ACHN (cell line): ENCODE data around the gene PAK2.
"Not testable (repeated sequence)": the region's sequence is repeated elsewhere in the genome, so short reads cannot be mapped to it uniquely, and the experiment has no call there.

ENCODE experiments used
- DNase-seq: peaks from one replicate; pipeline ENCODE4 v3.0.0-alpha.2; 2015
- in situ Hi-C: cut with HindIII; loops from 2 replicates; pipeline ENCODE4 v1.10.0; 2017; ENCODE audit warnings: low sequenced_read_pairs, low pct_ligation_motif_present, low pct_unique_long_range_greater_than_20kb

PAK2 gene

GRCh38 chr3:196739671-196740480, at the start of gene PAK2:
TSS of gene PAK2 (plus strand) at chr3:196739857. CDS start at chr3:196782647, 42,790 bp downstream.
- DNase-seq: peak; percentile 85
- in situ Hi-C loops: no loop called here

DNA sequence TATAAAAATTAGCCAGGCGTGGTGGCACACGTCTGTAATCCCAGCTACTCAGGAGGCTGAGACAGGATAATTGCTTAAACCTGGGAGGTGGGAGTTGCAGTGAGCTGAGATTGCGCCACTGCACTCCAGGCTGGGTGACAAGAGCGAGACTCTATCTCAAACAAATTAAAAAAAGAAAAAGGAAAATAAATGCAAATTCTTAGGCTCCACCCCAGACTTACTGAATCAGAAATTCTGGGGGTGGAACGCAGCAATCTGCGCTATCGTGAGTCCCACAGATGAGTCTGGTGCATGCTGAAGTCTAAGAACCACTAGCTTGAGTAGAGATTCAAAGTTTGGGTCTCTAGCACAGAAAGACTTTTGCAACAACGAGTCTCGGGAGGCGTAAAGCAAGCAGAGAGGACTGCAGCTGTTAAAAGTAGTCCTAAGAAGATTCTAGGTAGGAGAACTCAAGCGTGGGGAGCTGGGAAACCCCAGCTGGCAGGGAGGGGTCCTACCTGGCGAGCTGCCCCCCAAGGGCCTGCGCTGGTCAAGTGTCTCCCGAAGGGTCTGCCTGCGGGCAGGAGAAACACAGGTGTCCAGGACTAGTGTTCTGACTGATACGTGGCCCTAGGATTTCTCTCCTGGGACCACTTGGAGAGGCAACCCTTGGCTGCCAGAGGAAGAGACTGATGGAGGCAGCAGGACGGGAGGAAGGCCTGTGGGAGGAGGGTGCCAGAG, 49.6 kb upstream of the PAK2 start:
- in situ Hi-C loops: no loop called here
- DNase-seq: no peak

DNA sequence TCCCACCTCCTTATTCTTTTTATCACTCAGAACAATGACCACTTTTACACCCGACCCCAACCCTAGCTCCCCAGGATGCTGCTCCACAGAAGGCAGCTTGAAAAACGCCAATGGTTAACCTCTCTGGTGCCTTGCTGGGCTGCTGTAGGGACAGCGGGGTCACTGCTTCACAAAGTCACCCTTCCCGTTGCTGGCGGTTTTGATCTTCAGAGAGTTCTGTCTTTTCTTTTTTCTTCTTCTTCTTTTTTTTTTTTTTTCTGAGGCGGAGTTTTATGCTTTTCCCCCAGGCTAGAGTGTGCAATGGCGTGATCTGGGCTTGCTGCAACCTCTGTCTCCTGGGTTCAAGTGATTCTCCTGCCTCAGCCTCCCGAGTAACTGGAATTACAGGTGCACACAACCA, 48.3 kb upstream of the PAK2 start:
- no peak for DNase-seq
- in situ Hi-C loops: no loop called here

DNA sequence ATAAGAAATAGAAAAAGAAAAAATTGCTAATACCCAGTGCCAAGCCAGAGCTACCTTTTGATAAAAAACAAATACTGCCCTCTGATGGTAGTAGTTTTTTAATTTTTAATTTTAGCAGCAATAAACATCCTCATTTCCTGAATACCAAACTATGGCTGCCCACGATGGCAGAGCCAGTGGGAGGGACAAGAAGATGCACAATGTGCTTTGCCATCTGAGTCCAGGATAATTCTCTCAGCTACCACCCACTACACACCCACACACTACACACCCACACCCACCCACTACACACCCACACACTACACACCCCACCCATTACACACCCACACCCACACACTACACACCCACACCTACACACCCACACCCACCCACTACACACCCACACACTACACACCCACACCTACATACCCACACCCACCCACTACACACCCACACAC, 45.4 kb upstream of the PAK2 start:
- peak; percentile 33 for DNase-seq

GRCh38 chr3:196694941-196695848, 44.5 kb upstream of the PAK2 start:
- DNase-seq: no peak
- in situ Hi-C loops: no loop called here

More for the DNA sequence above, 45.4 kb upstream of the PAK2 start:
- in situ Hi-C loops: no loop called here

DNA sequence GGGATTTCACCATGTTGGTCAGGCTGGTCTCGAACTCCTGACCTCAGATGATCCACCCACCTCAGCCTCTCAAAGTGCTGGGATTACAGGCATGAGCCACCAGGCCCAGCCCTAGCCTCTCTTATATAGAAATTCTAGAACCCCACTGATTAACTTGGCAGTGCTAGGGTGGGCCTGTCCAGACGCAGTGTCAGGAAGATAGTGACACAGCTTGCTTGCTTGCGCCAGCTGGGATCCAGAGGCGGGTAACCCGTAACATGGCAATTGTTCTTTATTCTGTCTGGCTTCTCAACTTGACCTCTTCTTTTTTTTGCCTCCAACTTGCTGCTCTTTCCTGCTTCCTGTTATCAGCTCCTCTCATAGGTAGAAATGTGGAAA, 43.8 kb upstream of the PAK2 start:
- no peak for DNase-seq
- in situ Hi-C loops: no loop called here

DNA sequence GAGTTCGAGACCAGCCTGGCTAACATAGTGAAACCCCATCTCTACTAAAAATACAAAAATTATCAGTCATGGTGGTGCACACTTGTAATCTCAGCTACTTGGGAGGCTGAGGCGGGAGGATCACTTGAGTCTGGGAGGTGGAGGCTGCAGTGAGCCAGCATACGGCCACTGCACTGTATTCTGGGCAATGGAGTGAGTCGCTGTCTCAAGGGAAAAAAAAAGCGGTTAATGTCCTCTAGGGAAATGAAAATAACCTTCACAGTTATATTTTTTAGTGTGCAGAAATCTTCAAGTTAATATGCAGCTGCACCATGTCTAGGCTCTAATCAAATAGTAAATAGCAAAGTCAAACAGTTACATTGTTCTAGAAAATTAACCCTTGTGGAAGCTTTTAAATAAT, 42.4 kb upstream of the PAK2 start:
- DNase-seq: no peak

DNA sequence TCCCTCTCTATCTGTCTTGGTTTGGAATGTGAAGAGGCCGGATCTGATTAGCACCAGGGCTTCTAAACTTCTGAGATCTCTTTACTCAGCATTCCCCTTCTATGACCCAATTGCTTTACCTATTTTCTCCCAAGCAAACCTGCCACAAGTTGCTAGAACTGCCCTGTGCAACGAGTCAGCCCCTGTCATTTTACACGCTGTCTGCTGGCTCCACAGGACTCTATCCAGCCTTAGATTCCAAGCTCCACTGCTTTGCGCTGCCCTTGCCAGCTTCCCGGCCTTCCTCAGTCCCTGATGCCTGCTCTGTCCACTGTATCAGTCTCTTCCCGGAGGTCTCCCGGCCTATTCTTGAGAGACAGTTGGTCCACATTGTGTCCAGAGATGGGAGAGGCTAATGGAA, 39.9 kb upstream of the PAK2 start:
- in situ Hi-C loops: no loop called here
- DNase-seq: no peak

More for the DNA sequence above, 42.4 kb upstream of the PAK2 start:
- in situ Hi-C loops: no loop called here

DNA sequence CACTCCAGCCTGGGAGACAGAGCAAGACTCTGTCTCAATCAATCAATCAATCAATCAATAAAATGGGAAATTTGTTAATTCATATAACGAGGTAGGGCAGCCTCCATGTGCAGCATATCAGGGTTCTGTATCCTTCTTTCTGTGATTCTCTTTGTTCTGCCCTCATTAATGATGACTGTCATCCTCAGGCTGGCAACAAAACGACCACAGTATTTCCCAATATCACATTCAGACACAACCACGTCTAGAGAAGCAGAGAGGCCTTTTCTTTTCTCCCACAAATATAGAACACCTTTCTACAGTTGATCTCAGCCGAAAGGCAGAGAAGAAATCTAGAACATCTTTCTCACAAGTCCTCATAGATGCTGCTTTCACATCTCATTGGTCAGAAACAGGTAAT, 38.9 kb upstream of the PAK2 start:
- DNase-seq: no peak
- in situ Hi-C loops: no loop called here

- DNase-seq: no peak
Measured at GRCh38 chr3:196706327-196706726, 33.3 kb upstream of the PAK2 start.

GRCh38 chr3:196706731-196707130, 32.9 kb upstream of the PAK2 start:
- DNase-seq: no peak
- in situ Hi-C loops: no loop called here

More at GRCh38 chr3:196706327-196706726, 33.3 kb upstream of the PAK2 start:
- in situ Hi-C loops: no loop called here

DNA sequence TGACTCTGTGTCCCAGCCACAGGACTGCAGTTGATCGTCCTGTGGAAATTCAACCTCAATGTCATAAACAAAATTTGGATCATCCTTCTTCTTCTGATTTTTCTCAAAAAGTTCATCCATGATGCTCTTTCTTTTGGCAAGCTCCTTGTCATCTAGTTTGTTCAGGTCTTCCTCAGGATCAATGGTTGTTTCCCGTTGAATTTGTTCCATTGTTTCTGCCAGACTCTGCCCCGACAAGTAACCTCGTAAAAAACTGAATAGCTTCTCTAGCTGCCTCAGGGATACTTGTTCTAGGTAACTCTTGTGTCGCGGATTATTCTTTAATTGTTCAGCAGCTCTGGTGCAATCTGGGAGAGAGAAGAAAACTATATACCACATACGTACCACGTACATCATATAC, 32.1 kb upstream of the PAK2 start:
- DNase-seq: no peak
- in situ Hi-C loops: no loop called here

DNA sequence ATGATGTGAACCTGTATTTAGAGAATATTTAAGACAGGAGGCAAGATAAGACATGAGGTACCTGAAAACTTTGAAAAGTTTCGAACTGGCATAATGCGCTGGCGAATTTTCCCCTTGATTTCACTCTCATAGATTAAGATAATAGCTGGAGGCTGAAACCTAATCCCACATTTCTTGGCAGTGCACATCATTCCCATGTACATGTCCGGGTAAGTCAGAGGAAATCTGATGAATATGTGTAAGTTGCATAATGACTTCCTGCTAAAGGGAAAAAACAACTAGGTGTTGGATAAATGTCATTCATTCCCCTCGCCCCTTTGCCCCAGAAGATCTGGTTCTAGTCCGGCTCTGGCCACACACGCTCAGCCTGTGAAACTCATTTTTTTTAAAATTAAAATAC, 31.2 kb upstream of the PAK2 start:
- in situ Hi-C loops: no loop called here
- no peak for DNase-seq

- in situ Hi-C loops: no loop called here
Measured at GRCh38 chr3:196711838-196712513, 27.7 kb upstream of the PAK2 start, which contains the start of the genes CEP19 and PIGX. TSS of gene CEP19 (minus strand) at chr3:196712250. CDS start at chr3:196708657, 3,593 bp downstream. TSS of gene PIGX (plus strand) at chr3:196712377.

DNA sequence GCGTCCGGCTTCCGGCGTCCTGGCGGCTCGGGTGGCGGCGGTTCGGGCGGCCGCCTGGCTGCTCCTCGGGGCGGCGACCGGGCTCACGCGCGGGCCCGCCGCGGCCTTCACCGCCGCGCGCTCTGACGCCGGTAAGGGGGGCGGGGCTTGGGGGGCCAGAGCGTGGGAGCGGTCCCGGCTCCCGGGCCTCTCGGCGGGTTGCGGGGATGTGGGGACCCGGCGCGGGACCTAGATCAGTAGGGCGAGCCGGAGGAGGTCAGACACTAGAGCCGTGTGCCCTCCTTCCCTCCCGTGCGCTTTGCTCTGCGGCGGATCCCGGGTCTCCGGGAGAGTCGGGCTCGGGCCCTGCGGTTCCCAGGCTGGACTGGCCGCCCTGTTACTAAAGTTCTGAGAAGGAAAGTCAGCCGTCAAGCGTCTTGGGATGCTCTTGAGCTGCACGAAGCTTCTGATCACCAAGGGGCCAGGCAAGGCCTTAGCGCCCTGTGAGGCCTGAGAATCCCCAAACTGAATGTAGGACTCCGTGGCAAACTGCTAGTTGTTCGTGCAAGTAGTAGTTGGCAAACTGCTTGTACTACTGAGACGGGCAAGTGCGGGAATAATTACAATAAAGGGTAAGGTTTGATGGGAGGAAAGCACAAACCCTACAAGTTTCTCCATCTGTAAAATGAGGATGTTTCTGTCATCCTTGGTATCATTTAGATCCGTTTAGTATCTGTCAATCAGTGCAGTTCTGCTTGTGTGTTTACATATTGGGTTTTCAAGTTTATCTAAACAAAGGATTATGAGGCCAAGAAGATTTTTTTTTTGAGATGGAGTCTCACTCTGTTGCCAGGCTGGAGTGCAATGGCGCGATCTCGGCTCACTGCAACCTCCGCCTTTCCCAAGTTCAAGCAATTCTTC, 26.9 kb upstream of the PAK2 start:
- DNase-seq: peak; percentile 34
- in situ Hi-C loops: no loop called here

More at GRCh38 chr3:196711838-196712513, 27.7 kb upstream of the PAK2 start, which contains the start of the genes CEP19 and PIGX:
- peak; percentile 82 for DNase-seq

- in situ Hi-C loops: not testable (repeated sequence)
- DNase-seq: peak; percentile 11
Measured at GRCh38 chr3:196717162-196717561, 22.5 kb upstream of the PAK2 start.

DNA sequence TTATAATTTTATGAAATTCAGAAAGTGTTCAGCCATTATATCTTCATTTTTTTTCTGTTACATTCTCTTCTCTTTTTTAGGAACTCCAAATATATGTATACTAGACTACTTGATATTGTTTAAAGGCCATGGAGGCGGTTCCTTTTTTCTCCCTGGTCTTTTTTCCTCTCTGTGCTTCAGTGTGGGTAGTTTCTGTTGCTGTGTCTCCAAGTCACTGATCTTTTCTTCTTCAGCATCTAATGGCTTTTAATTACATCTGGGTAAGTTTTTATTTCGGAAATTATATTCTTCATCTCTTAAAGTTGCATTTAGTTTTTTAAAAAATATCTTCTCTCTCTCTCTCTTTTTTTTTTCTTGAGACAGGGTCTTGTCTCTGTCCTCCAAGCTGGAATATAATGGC, 18.6 kb upstream of the PAK2 start:
- in situ Hi-C loops: no loop called here
- DNase-seq: no peak
